H54 (cell line): Measurements from ENCODE around the gene STYX.

Source experiments
- DNase-seq: peaks from one replicate; pipeline ENCODE4 v3.0.0; 2011; ENCODE audit warnings: low spot score, mixed read lengths; ENCODE audit not compliant: insufficient read length
- FAIRE-seq: peaks from 3 replicates; lab custom pipeline; 2011; peaks lifted over from hg19 to GRCh38; lab: Jason Lieb, UNC
- POLR2A ChIP-seq: IDR thresholded peaks from 2 replicates; pipeline ENCODE4 v1.6.1; 2011; ENCODE audit warnings: low read depth, mild to moderate bottlenecking, low read length

STYX gene, protein sequence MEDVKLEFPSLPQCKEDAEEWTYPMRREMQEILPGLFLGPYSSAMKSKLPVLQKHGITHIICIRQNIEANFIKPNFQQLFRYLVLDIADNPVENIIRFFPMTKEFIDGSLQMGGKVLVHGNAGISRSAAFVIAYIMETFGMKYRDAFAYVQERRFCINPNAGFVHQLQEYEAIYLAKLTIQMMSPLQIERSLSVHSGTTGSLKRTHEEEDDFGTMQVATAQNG

DNA sequence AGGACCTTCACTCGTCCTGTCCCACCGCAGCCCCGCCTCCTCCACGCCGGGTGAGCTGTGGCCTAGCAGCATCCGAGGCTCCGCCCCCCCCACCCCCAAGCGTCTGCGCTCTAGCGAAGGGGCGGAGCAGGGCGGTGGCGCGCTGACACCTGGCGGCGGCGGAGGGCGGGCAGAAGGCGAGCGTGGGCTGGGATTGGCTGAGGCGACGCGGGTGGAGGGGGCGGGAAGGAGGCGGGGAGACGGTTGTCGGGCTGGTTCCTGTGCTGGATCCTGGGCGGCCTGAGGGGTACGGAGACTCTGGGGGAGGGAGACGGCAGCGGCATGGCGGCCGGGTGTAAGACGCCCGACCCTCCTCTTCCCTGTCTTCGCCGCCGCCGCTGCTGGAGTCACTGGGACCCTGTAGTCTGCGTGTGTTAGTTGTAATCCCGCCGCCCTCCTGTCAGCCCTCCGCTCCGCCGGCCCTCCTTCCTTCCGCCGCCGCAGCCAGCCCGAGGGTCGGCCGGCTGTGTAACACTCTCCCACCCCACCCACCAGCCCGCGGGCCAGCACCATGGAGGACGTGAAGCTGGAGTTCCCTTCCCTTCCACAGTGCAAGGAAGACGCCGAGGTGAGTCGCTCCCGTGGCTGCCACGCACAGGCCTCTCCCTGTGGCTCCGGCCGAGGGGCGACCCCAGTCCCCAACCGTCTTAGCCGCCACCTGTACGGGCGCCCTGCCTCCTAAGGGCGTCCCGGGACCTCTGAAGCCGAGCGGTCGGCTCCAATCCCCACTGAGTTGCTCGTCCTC lies at the start of gene STYX:
Gene STYX, plus strand, starts transcription at position 242 of the 784 bp plus-strand sequence. Its CDS starts 309 bp downstream, at position 551.
- peak; percentile 81 for TF ChIP-seq POLR2A
- DNase-seq (peak; percentile 76), FAIRE-seq (peak; percentile 86)

DNA sequence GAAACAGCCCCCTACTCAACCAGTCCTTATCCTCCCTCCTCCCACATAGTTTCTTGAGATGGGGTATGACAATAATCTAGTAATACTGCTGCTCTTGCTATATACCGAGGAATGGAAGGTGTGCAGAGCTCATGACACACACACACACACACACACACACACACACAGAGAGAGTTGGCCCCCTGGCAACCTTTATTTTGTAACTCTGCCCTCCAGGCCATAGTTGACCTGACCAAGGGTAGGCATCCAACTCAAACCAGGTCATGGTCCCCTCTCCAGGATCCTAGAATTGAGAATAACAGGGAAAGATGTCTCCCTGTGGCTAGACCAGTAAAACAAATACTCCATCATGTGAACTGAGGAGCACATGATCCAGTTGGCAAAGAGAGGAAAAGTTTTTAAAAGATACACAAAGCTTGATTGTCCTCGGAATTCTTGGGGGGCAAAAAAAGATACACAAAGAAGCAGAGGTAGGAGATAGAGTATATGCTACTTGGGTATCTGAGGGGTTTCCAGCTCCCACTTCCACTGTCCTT lies 45.9 kb upstream of the STYX start:
- FAIRE-seq = no peak
- no peak for TF ChIP-seq POLR2A
- no peak for DNase-seq

DNA sequence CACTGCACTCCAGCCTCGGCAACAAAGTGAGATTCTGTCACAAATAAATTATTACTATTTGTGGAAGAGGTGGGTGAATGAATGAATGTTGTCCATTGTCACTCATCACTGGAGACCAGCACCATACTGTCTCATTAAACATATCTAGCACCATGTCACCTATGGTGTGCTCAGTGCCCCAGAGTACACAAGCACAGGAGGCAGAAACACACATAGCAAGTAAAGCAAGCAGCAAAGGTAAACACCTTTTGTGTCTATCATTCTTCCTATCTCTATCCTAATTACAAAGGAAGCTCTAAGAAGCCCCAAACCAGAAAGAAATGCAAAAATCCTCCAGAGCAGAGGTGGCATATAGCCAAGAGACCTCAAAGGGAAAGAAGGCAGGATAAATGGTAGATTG lies 43.8 kb upstream of the STYX start:
- DNase-seq (no peak), FAIRE-seq (no peak)
- no peak for TF ChIP-seq POLR2A

DNA sequence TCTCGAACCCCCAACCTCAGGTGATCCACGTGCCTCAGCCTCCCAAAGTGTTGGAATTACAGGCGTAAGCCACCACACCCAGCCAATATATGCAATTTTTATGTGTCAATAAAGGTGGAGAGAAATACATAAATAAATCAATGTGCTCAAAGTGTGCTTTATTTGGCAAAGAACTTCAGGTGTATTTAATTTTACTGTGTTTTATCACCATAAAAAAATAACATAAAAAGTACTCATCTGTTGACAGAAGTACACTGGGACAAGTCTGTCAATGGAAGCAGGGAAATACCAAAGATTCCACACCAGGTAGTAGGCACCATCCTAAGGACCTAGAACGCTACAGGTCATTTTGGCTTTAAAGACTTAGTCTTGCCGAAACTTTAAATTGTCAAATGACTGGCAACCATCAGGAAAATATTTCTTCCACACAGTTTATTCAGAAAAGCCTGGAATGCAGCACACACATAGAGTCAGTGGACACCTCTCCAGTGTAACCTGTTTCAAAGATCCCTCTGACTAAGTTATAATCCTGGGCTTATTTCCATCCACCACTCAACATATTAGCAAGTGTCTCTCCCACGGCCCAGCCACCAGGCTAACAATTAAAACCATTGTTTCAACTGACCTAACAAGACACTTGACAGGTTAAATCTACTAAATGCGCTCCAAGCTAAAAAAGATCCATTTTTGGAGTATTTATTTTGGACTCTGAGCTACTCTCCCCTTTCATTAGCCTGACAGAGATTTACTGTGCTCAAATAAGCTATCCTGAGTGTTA lies 38.8 kb upstream of the STYX start:
- no peak for DNase-seq
- no peak for FAIRE-seq

DNA sequence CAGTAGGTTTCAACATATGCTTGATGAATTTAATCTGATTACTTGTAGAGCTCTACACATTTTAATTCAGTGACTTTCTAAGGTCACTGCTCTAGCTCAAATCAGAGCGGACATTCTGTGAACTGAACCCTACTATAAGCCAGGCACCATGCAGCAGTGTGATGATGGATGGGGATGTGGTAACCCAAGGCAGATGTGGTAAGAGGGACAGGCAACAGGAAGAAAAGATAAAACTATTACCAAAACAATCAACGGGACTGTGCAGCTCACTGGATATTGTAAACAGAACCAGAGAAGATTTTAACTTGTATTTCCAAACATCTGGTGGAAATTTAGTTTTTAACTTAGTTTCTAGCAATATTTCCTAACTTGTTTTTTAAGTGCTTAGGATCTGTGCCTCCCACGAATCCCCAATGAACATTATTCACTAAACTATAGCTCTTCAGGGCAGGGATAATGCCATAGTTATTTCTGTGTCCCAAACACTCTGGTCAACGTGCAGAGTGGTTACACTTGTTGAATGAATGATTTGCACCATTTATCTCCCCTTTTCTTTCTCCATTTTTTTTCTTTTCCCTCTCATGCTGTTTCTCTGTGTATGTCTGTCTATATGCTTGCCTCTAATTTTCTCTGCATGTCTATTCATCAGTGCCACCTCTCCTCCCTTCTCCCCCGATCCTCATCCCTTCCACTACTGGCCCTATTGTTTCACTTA lies 37.6 kb upstream of the STYX start:
- DNase-seq (no peak), FAIRE-seq (no peak)
- no peak for TF ChIP-seq POLR2A

More for the DNA sequence above, 38.8 kb upstream of the STYX start:
- TF ChIP-seq POLR2A = no peak

DNA sequence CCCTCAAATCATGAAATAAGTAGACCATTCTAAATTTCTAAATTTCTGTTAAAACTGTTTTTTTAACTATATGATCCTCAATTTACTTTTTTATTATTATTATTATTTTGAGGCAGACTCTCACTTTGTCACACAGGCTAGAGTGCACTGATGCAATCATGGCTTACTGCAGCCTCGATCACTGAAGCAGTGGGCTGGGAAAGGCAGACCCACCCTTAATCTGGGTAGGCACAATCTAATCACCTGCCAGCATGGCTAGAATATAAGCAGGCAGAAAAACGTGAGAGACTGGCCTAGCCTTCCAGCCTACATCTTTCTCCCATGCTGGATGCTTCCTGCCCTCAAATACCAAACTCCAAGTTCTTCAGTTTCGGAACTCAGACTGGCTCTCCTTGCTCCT lies 36.9 kb upstream of the STYX start:
- TF ChIP-seq POLR2A = no peak
- no peak for FAIRE-seq
- no peak for DNase-seq

DNA sequence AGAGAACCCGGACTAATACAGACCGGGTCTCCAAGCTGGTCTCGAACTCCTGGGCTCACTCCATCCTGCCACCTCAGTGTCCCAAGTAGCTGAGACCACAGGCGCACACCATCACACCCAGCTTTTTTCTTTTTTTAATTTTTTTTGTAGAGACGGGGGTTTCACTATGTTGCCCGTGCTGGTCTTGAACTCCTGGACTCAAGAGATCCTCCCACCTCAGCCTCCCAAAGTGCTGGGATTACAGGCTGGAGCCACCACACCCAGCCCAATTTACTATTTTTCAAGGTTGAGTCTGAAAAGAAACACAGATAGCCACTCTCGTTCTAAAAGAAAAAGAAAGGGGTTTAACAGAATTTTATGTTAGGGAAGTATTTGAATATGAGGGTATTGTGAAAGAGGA lies 36.4 kb upstream of the STYX start:
- no peak for TF ChIP-seq POLR2A
- DNase-seq = no peak
- no peak for FAIRE-seq

DNA sequence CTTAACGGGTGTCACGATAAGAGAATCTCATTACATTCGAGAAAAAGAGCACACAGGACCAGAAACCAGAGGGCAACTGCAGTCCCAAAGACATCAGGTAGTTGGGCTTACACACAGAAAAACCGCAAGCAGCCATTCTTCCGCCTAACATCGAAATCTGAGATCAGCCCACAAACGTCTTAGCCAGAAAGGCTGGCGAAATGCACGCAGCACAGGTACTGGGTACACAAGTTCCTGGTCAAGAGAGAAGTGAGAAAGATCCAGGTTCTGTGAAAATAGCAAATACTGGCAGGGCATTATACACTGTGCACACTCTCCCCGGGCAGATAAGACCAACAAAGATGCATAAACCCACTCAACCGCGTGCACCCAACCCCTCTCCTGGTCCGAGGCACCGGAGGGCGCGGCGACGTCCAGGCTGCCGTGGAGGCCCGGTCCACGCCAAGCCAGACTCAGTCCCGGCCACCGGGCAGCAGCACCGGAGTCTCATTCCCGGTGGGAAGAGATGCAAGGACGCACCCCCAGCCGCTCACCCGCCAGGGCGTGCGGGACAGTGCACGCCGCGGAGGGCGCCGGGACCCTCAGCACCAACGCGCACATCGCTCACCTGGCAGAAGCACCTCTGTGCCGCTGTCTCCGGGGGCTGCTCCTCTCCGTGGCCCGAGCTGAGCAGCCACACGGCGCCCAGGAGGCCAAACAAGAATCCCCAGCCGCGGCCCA lies 35.0 kb upstream of the STYX start:
- FAIRE-seq = peak; percentile 82
- DNase-seq = no peak
- no peak for TF ChIP-seq POLR2A

DNA sequence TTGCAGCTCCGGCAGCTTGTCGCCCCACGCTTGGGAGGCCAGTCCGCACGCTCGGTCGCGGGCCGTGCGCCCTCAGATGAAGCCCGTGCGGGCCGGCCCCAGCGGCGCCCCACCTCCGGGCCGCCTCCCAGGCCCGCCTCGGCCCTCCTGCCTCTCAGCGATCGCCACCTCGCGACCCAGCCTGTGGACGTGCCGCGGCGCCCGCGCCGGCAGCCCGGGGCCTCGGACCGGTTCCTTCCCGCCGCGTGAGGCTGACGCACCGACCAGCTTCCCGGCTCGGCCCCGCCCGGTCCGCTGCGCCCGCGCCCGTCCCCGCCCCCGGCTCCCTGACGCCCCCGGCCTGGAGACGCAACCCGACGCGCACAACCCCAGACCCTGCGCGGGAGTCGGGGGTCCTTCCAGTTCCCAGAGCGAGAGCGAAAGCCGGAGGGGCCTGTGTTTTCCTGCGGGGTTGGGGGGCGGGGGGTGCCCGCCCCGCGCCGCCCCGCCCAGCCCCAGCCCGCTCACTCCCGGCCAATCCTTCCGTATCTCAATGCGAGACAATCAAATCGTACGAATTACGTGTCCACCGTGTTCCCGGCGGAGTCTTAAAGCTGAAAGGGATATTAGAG lies 34.4 kb upstream of the STYX start, which contains the start of gene ERO1A:
Gene ERO1A, minus strand, starts transcription at position 78 of the 611 bp plus-strand sequence. Its CDS starts 77 bp downstream, at position 1.
- FAIRE-seq (no peak), DNase-seq (peak; percentile 43)
- TF ChIP-seq POLR2A = peak; percentile 32; the same call in 1 of the 2 replicates

DNA sequence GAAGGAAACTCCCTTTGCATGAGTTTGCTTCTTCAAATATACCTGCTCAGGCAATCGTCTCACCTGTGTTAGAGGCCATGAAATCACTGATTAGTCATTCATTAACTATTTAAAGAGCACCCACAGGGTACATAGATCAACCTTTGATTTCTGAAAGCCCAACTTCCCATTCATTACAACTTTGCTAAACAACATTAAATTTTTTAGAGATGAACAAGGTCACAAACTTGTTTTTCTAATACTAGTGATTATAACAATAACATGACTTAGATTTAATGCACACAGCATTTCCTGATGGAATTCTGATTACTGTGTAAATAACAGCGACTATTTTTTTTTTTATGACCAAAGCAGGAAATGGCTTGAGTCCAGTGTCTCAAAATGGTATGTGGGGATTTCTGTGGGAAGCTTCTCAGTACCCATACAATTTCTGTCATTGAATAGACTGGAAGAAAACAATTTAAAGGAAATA lies 29.2 kb upstream of the STYX start:
- DNase-seq (no peak), FAIRE-seq (no peak)
- TF ChIP-seq POLR2A = no peak

DNA sequence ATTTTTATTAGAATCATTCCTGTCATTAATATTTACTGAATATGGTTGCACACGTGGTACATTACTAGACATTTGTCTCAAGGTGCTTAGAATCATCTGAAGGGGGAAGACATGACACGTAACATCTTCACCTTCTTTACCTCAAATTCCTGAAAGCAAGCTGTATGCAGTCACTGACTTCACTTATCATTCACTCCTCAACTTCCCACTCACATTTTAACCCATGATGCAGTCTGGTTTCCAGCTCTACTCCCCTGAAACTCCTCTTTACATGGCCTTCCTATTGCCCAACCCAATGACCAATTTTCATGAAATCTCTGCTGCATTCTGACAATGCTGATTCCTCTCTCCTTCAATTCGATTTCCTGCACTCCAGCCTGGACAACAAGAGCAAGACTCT lies 28.7 kb upstream of the STYX start:
- FAIRE-seq (no peak), DNase-seq (no peak)
- TF ChIP-seq POLR2A = no peak

DNA sequence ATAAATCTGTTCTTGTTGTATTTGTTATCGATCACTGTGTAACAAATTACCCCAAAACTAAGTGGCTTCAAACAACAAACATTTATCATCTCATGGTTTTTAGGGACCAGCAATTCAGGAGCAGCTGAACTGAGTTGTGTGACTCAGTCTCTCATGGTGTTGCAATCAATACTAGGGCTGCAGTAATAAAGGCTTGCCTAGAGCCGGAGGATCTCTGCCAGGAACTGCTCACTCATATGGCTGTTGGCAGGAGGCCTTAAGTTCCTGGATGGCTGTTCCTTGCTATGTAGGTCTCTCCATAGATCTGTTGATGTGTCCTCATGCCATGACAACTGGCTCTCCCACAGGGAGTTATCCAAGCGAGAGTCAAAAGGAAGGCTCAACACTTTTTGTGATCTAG lies 26.7 kb upstream of the STYX start:
- DNase-seq = peak; percentile 9
- TF ChIP-seq POLR2A = no peak
- peak; percentile 97 for FAIRE-seq
